ENCODE results near the gene ALKBH5. TPM values are rescaled to one million over a fixed set of nuclear protein-coding genes. Genes with fewer than 3 reads are reported as not detected.

ALKBH5 gene
- total and polyA plus RNA-seq, 8 donors, result 32.8 to 66.7 (median 49.4) TPM

DNA sequence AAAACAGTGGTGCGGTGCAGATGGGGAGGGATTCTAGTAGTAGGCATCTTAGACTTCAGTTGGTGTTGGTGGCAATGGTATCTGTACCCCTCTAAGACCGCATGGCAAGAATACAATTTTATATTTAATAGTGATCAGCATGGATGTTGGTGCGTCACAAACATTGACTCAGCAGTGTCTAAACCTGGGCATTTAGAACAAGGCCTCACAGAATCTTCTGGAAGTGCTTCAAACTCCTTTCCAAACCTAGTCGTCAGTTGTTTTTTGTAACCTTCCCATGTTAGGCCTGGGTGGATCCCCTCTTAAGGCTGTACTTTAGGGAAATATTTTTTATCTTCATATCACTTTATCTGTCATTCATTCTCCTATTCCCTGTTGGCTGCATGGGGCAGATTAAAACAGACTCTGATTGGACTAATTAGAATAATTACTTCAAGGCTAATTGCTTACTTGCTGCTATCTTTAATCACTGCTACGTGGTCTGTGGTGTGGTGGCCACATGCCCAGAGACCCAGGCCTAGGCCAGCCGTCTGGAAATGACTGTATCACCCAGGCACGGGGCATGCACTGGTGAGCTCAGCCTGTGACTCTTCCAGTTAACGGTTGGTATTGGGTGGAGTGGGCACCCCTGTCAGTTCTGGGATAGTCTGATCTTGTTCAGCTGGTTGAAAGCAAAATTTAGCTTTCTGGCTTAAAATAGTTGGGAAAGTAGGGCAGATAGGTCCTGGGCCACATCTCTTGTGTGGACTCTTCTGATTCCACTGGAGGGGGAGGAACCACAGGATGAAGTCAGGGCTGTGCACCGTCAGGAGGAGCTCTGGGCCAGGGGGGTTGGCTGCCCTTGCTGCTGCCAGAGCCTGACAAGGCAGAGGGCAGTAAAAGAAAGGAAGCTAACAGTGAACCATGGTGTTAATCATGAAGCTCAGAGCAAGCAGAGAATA, 4.5 kb downstream of the ALKBH5 start:
- WGBS, 5 donors, result 13 to 27% (median 15%) methylated on average over 9 of the region's 9 CpGs
- Histone ChIP-seq H3K27ac (peak overlapping the region; percentile 63 to 99 (median 96)), H3K27me3 (no peaks in the 10 kb centered on the region), H3K36me3 (peaks cover 3 to 25% (median 12%) of the 10 kb centered on the region in 4 donors), H3K4me3 (peak overlapping the region; percentile 74 to 97 (median 88)), H3K9me3 (no peaks in the 10 kb centered on the region), H3K4me1 (peaks cover 72 to 87% (median 84%) of the 10 kb centered on the region in 4 donors)
- peak in 1 of 2 donors; percentile 11 for DNase-seq
- intact Hi-C loops (cut with DNase I; ENCODE audit: low total_unique reads), result no loop called here
- TF ChIP-seq POLR2AphosphoS5 (IDR thresholded peaks at IDR 0.05) (no peak), POLR2A (IDR thresholded peaks at IDR 0.05) (no peak), EP300 (IDR thresholded peaks at IDR 0.05) (no peak)
- TF ChIP-seq, protein P1, sequence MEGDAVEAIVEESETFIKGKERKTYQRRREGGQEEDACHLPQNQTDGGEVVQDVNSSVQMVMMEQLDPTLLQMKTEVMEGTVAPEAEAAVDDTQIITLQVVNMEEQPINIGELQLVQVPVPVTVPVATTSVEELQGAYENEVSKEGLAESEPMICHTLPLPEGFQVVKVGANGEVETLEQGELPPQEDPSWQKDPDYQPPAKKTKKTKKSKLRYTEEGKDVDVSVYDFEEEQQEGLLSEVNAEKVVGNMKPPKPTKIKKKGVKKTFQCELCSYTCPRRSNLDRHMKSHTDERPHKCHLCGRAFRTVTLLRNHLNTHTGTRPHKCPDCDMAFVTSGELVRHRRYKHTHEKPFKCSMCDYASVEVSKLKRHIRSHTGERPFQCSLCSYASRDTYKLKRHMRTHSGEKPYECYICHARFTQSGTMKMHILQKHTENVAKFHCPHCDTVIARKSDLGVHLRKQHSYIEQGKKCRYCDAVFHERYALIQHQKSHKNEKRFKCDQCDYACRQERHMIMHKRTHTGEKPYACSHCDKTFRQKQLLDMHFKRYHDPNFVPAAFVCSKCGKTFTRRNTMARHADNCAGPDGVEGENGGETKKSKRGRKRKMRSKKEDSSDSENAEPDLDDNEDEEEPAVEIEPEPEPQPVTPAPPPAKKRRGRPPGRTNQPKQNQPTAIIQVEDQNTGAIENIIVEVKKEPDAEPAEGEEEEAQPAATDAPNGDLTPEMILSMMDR (IDR thresholded peaks at IDR 0.05), result no peak

DNA sequence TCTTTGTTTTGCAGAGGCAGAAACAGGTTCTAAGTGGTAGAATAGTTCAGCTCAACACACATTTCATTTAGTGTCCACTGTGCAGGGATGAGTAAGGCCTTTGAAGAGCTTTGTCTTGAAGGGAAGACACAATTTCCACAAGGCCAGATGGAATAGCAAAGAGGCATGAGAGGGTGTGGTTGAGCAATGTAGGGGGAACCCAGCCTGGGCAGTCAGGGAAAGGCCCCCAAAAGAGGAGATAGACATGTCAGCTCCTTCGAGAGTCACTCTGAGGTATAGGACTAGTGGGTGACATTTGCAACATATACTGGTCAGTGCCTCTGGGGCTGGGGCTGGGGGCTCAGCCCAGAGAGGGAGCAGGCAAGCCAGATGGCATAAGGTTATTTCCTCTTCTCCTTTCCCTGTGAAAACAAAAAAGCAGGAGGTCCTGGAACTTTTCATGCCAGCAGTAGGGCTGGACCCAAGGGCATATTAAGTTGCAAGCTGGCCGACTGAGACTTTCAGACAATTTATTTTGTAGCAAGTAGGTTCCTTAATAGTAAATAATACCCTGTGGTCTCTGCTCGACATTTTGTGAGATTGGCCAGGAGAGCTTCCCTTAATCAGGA, 7.1 kb downstream of the ALKBH5 start:
- peaks cover 16 to 47% (median 34%) of the 10 kb centered on the region in 4 donors for H3K36me3 ChIP-seq
- H3K4me1 ChIP-seq, result peaks cover 65 to 100% (median 86%) of the 10 kb centered on the region in 4 donors
- intact Hi-C loops (cut with DNase I; ENCODE audit: low total_unique reads), result no loop called here
- H3K4me3 ChIP-seq, result peak overlapping the region in 1 of 4 donors; percentile 32
- no peak for DNase-seq
- WGBS, 5 donors, result 24 to 48% (median 28%) methylated on average over 3 of the region's 3 CpGs
- H3K9me3 ChIP-seq, result no peaks in the 10 kb centered on the region
- TF ChIP-seq POLR2AphosphoS5 (IDR thresholded peaks at IDR 0.05), result no peak
- TF ChIP-seq POLR2A (IDR thresholded peaks at IDR 0.05), result no peak
- TF ChIP-seq, protein P1 (IDR thresholded peaks at IDR 0.05), result no peak
- no peak for TF ChIP-seq EP300 (IDR thresholded peaks at IDR 0.05)
- peak overlapping the region; percentile 67 to 99 (median 82) for H3K27ac ChIP-seq
- no peaks in the 10 kb centered on the region for H3K27me3 ChIP-seq

DNA sequence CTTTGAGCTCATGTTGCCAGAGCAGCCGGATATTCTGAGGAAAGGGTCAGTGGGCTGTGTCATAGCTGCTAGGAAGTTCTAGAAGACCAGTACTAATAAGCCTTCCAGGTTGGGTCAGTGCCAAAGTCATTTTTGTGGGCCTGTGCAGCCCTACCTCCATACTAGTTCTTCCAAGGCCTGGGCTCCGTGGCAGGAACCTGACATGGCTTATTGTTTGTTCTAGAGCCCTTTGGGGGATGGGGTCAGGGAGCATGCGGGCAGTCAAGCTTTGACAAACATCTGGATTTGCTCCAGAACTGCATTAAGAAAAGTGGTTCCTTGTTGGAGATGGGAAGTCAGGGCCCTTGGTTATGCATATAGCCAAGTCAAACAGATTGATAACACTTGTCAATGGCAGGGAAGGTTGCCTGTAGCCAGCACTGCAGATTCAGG, 7.6 kb downstream of the ALKBH5 start:
- WGBS, 5 donors, result 7 to 23% (median 18%) methylated on average over 3 of the region's 3 CpGs
- TF ChIP-seq, protein P1 (IDR thresholded peaks at IDR 0.05), result no peak
- TF ChIP-seq POLR2A (IDR thresholded peaks at IDR 0.05), result no peak
- TF ChIP-seq EP300 (IDR thresholded peaks at IDR 0.05), result no peak
- TF ChIP-seq POLR2AphosphoS5 (IDR thresholded peaks at IDR 0.05), result peak; percentile 32 to 82 (median 46)
- H3K9me3 ChIP-seq, result no peaks in the 10 kb centered on the region
- peaks cover 60 to 95% (median 81%) of the 10 kb centered on the region in 4 donors for H3K4me1 ChIP-seq
- peak; percentile 71 to 91 for DNase-seq
- H3K36me3 ChIP-seq, result peaks cover 21 to 52% (median 39%) of the 10 kb centered on the region in 4 donors
- intact Hi-C loops (cut with DNase I; ENCODE audit: low total_unique reads), result no loop called here
- peak overlapping the region; percentile 69 to 99 (median 82) for H3K27ac ChIP-seq
- H3K4me3 ChIP-seq, result peak overlapping the region in 1 of 4 donors; percentile 32
- H3K27me3 ChIP-seq, result no peaks in the 10 kb centered on the region

DNA sequence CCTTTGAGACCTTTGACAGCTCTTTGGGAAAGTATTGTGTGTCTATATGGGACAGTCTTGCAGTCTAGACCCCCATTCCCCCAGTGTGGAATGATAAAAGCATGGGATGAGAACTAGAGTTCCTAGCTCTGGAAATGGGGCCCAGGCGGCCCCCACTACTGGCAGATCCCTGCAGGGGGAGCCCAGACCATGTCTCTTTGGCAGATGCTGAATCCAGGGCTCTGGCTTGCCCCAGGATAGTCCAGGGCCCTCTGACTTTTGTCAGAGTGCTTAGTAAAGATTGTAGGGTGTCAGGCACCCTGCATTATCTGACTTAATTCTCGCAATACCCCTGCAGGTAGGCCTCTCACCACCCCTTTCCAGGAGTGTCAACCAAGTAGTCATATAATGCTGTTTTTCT, 8.3 kb downstream of the ALKBH5 start:
- no peak for TF ChIP-seq EP300 (IDR thresholded peaks at IDR 0.05)
- TF ChIP-seq, protein P1 (IDR thresholded peaks at IDR 0.05), result peak in 1 of 7 experiments; percentile 8
- intact Hi-C loops (cut with DNase I; ENCODE audit: low total_unique reads), result no loop called here
- Histone ChIP-seq H3K4me3 (no peak overlapping the region), H3K27me3 (no peaks in the 10 kb centered on the region), H3K36me3 (peaks cover 28 to 59% (median 46%) of the 10 kb centered on the region in 4 donors), H3K9me3 (no peaks in the 10 kb centered on the region), H3K27ac (peak overlapping the region; percentile 34 to 99 (median 82)), H3K4me1 (peaks cover 55 to 95% (median 76%) of the 10 kb centered on the region in 4 donors)
- WGBS, 5 donors, result 46 to 75% (median 53%) methylated on average over 2 of the region's 2 CpGs
- DNase-seq, result no peak
